Left ventricle myocardium superior (tissue), 1 donor: Measurements from ENCODE around the gene DDX23. TPM values are rescaled to one million over a fixed set of nuclear protein-coding genes. Genes with fewer than 3 reads are reported as not detected.

Experiments used
- ATAC-seq: fragments of 200-7000 bp; cut with Tn5 transposase; one replicate; pipeline ENCODE4 v1.9.1; 2020; ENCODE audit warnings: mild to moderate bottlenecking, moderate library complexity
- DNase-seq: peaks from one replicate; pipeline ENCODE4 v3.0.0-alpha.2; 2020
- intact Hi-C: fragments of 100-400 bp; cut with micrococcal nuclease; formaldehyde crosslinking; loops from one replicate; pipeline ENCODE4 v1.11.0; 2022
- total RNA-seq: library from RNA; stranded (reverse); fragmentation: NEBNext Ultra II Directional; extraction: Animal tissue kit (Norgen Biotek cat#: 25700); gene quantifications from one replicate; pipeline ENCODE4 v1.2.1, GENCODE V29; 2021
- donor health status: DM: no; HTN: yes; CAD: no; lungs with severe emphysema.

The DDX23 gene
- total RNA-seq, 1 donor from 2014 or later: 36.4 TPM

DNA sequence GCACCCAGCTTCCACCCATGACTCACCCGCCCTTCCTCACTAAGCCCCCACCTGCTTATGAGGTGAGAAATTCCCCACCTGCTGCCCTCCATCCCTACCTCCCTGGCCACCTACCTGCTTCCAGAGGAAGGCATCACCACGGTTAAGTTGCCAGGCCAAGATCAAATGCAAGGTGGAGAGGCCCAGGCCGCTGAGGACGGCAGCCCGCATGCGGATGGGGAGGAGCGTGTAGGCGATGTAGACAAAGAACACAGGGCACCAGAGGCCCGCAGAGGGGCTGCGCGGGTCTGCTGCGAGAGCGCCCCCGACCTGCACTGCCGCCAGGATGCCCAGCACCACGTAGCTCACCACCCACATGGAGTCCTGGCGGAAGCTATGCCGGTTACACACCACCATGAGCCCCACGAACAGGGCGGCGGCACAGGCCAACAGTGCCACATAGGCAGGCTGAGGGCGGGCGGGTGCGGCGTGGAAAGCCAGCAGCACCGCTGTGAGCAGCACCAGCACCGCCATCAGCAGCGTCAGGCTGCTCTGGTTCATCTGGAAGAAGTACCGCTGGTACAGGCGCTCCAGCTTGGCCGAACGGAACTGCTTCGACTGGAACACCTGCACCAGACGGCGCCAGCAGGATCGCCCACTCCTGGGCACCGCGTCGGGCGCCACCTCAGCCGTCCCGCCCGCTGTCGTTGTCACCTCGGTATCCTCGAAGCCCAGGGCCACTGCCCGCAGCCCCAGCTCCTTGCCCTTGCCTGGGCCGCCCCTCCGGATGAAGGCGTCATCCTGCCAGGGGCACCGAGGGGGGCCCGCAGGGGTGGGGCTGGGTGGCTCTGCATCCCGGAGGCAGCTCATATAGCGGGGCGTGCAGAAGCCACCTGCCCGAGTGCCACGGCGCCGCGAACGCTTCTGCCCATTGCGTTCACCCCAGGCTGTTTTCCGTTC, 69.2 kb downstream of the DDX23 start:
- intact Hi-C loops: no loop called here
- ATAC-seq: no peak
- DNase-seq: no peak

DNA sequence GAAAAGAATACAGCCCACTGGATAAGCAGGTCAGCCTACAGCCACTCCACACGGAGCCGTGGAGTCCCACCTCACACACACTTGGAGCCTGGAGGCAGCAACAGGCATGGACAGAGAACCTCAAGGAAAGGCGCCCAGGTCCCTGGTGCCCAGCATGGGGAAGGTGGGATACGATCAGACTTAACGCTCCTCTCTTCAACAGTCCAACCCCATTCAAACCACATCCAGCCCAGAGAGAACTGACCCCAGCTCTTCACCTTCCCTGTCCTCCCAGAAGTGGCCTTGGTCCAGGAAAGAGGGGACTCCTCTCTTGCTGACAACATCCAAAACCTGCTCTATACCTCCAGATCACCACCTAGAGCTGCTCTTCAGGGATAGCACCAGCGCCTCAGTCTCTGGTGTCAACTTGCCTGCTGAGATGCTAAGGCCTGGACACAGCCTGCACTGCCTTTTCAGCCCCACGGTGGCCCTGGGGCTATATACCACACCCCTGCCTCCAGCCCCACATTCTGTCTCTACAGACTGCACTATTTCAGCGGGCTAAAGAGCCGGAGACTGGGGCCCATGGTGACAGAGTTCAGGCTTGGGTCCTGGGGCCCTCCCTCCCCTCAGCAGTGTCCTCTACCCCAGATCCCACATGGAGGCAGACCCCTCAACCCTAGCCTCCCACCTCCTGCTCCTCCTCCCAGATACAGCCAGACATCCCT, 70.1 kb downstream of the DDX23 start:
- intact Hi-C loops: no loop called here
- DNase-seq: no peak

DNA sequence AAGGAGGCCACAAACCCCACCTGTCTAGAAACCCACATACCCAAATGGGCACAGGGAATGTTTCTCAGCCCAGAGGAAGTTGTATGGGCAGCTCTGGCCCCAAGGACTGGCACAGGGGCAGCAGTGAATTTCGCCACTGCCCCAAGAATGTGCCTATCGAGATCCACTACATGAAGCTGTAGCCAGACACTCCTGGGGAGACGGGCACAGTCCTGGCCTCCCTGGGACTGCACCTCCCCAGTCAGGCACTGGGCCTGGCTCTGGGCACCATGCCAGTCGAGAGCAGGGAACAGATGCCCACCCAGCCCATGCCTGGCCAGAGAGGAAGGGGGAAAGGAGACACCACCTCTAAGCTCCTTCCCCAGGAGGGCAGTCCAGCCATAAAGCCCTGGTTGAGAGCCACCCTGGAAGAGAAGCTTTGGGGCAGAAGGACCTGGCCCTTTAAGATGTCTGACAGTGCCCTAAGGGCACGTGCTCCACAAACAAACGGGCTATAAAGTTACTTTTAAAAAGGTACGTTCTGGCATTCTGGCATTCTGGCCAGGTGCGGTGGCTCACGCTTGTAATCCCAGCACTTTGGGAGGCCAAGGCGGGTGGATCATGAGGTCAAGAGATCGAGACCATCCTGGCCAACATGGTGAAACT, 71.5 kb downstream of the DDX23 start:
- intact Hi-C loops: no loop called here
- ATAC-seq: peak; percentile 23
- peak; percentile 61 for DNase-seq

More for the DNA sequence above, 70.1 kb downstream of the DDX23 start:
- no peak for ATAC-seq

GRCh38 chr12:48779869-48780268, 72.1 kb downstream of the DDX23 start:
- intact Hi-C loops: no loop called here
- peak; percentile 78 for ATAC-seq
- peak; percentile 75 for DNase-seq

Other genes starting within 250 kb of the DDX23 start
- 22.4 TPM for gene KANSL2, start 169.9 kb downstream of the DDX23 start, total RNA-seq
- gene CCNT1, start 135.5 kb downstream of the DDX23 start, total RNA-seq: 16.5 TPM
- 57.0 TPM for gene ADCY6, start 63.1 kb downstream of the DDX23 start, total RNA-seq
- 4.4 TPM for gene CACNB3, start 33.7 kb downstream of the DDX23 start, total RNA-seq
- gene RND1, start 13.7 kb upstream of the DDX23 start, total RNA-seq: 0.27 TPM
- gene FKBP11, start 73.3 kb upstream of the DDX23 start, total RNA-seq: 6.3 TPM
- gene ARF3, start 105.3 kb upstream of the DDX23 start, total RNA-seq: 44.8 TPM
- gene WNT10B, start 119.6 kb upstream of the DDX23 start, total RNA-seq: 0.17 TPM
- not detected for gene WNT1, start 126.2 kb upstream of the DDX23 start, total RNA-seq
- 0.77 TPM for gene DDN, start 147.2 kb upstream of the DDX23 start, total RNA-seq
- 78.1 TPM for gene PRKAG1, start 166.6 kb upstream of the DDX23 start, total RNA-seq
- gene KMT2D, start 208.6 kb upstream of the DDX23 start, total RNA-seq: 43.8 TPM
- 0.32 TPM for gene RHEBL1, start 217.8 kb upstream of the DDX23 start, total RNA-seq
- gene DHH, start 242.6 kb upstream of the DDX23 start, total RNA-seq: 0.52 TPM